ENCODE measurements around the gene TIGD4. TPM values are rescaled to one million over a fixed set of nuclear protein-coding genes. Genes with fewer than 3 reads are reported as not detected.

TIGD4 gene
- total RNA-seq, 1 experiment from 2014 or later: 0.41 TPM

DNA sequence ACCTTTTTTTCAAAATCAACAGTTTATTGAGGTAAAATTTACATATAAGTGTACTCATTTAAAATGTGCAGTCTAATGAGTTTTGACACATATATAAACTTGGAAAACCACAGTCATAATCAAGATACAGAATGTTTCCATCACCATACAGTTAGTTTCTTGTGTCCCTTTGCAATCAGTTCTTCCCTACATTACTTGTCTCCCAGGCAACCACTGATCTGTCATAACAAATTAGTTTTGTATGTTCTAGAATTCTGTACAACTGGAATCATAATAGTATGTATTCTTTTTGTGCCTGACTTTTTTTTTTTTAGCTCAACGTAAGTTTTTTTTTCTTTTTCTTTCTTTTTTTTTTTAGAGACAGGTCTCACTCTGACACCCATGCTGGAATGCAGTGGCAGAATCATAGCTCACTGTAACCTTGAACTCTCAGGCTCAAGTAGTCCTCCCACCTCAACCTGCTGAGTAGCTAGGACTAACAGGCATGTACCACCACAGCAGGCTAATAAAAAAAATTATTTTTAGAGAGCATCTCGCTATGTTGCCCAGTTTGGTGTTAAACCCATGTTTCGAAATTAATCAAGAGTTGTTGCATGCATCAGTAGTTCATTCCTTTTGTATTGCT, 27.1 kb upstream of the TIGD4 start:
- ChIA-PET POLR2A (ENCODE audit: low non-redundant PET) (interaction anchor here (0.6 kb wide), 1 partner anchor 51 kb away, joined by 4 read pairs; no protein-coding TSS in a partner anchor), CTCF (no interaction called here)
- TF ChIP-seq EZH2 (IDR thresholded peaks at IDR 0.05; ENCODE audit: borderline replicate concordance, low read depth, low read length, poor library complexity, severe bottlenecking): no peak
- no peak for TF ChIP-seq CTCF (conservative IDR thresholded peaks at IDR 0.05; ENCODE audit: low read depth, low read length)
- no peak overlapping the region for H3K4me3 ChIP-seq (ENCODE audit: low read depth, low read length, poor library complexity, severe bottlenecking)
- no TSS peak for BruUV-seq (replicated peaks)
- intact Hi-C loops (cut with micrococcal nuclease; ENCODE audit: unreplicated experiment): no loop called here
- H3K27ac ChIP-seq (ENCODE audit: low read depth, low read length, poor library complexity, severe bottlenecking): no peak overlapping the region
- H3K27me3 ChIP-seq (replicated peaks; ENCODE audit: insufficient read depth, low read depth, low read length, poor library complexity): no peaks in the 10 kb centered on the region
- H3K4me1 ChIP-seq (ENCODE audit: insufficient read depth, low read length, poor library complexity, severe bottlenecking): peaks cover 7% of the 10 kb centered on the region
- no peak for DNase-seq (ENCODE audit: low spot score)
- no peaks in the 10 kb centered on the region for H3K9me3 ChIP-seq (ENCODE audit: low read depth, low read length, poor library complexity, severe bottlenecking)
- no peaks in the 10 kb centered on the region for H3K36me3 ChIP-seq (ENCODE audit: insufficient read depth, low read length, poor library complexity, severe bottlenecking)

DNA sequence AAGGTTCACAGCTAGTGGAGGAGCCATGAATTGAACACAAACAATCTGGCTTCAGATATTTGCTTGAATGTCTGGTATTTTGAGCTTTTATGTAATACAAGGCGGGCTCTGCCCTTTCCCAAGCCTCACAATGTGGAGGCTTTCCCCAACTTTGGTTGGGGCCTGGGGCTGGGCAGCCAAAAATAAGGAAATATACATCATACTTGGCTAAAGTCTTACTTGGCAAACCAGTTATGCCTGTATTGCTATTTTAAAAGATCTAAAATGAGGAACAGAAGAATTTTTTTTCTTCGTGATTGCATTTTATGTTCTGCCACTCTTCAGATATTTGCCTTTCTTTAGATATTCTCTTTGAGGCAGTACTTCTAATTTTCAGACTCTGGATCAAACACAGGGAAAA, 26.3 kb upstream of the TIGD4 start:
- TF ChIP-seq EZH2 (IDR thresholded peaks at IDR 0.05; ENCODE audit: borderline replicate concordance, low read depth, low read length, poor library complexity, severe bottlenecking) (no peak), CTCF (conservative IDR thresholded peaks at IDR 0.05; ENCODE audit: low read depth, low read length) (no peak)
- ChIA-PET POLR2A (ENCODE audit: low non-redundant PET) (no interaction called here), CTCF (no interaction called here)
- Histone ChIP-seq H3K27ac (ENCODE audit: low read depth, low read length, poor library complexity, severe bottlenecking) (no peak overlapping the region), H3K4me1 (ENCODE audit: insufficient read depth, low read length, poor library complexity, severe bottlenecking) (peaks cover 7% of the 10 kb centered on the region), H3K27me3 (replicated peaks; ENCODE audit: insufficient read depth, low read depth, low read length, poor library complexity) (no peaks in the 10 kb centered on the region), H3K36me3 (ENCODE audit: insufficient read depth, low read length, poor library complexity, severe bottlenecking) (no peaks in the 10 kb centered on the region), H3K4me3 (ENCODE audit: low read depth, low read length, poor library complexity, severe bottlenecking) (no peak overlapping the region), H3K9me3 (ENCODE audit: low read depth, low read length, poor library complexity, severe bottlenecking) (no peaks in the 10 kb centered on the region)
- no TSS peak for BruUV-seq (replicated peaks)
- DNase-seq (ENCODE audit: low spot score): no peak
- intact Hi-C loops (cut with micrococcal nuclease; ENCODE audit: unreplicated experiment): no loop called here

GRCh38 chr4:152805071-152805650, 25.6 kb upstream of the TIGD4 start:
- H3K4me1 ChIP-seq (ENCODE audit: insufficient read depth, low read length, poor library complexity, severe bottlenecking): peaks cover 7% of the 10 kb centered on the region
- no peaks in the 10 kb centered on the region for H3K27me3 ChIP-seq (replicated peaks; ENCODE audit: insufficient read depth, low read depth, low read length, poor library complexity)
- H3K4me3 ChIP-seq (ENCODE audit: low read depth, low read length, poor library complexity, severe bottlenecking): no peak overlapping the region
- no peaks in the 10 kb centered on the region for H3K36me3 ChIP-seq (ENCODE audit: insufficient read depth, low read length, poor library complexity, severe bottlenecking)
- ChIA-PET POLR2A (ENCODE audit: low non-redundant PET) (no interaction called here), CTCF (no interaction called here)
- no peak overlapping the region for H3K27ac ChIP-seq (ENCODE audit: low read depth, low read length, poor library complexity, severe bottlenecking)
- no TSS peak for BruUV-seq (replicated peaks)
- intact Hi-C loops (cut with micrococcal nuclease; ENCODE audit: unreplicated experiment): no loop called here
- DNase-seq (ENCODE audit: low spot score): no peak
- TF ChIP-seq EZH2 (IDR thresholded peaks at IDR 0.05; ENCODE audit: borderline replicate concordance, low read depth, low read length, poor library complexity, severe bottlenecking): no peak
- no peak for TF ChIP-seq CTCF (conservative IDR thresholded peaks at IDR 0.05; ENCODE audit: low read depth, low read length)
- no peaks in the 10 kb centered on the region for H3K9me3 ChIP-seq (ENCODE audit: low read depth, low read length, poor library complexity, severe bottlenecking)

Measured in A673 (cell line).